GM13976 (cell line): ENCODE data around the gene FAM117A.
"Not testable (repeated sequence)": the region's sequence is repeated elsewhere in the genome, so short reads cannot be mapped to it uniquely, and the experiment has no call there.

Experiments
- DNase-seq: peaks from one replicate; pipeline ENCODE4 v3.0.0; 2012; ENCODE audit warnings: low spot score
- CTCF ChIP-seq: IDR thresholded peaks from 2 replicates; pipeline ENCODE4 v1.5.1; 2012; ENCODE audit warnings: borderline replicate concordance, mild to moderate bottlenecking; ENCODE audit not compliant: insufficient read depth; ENCODE audit errors: extremely low read depth, missing control alignments, control extremely low read depth
- in situ Hi-C: fragments of 300-500 bp; cut with MboI; formaldehyde crosslinking; loops from one replicate; pipeline ENCODE4 v1.12.0; 2022; ENCODE audit warnings: low sequenced_read_pairs, mixed read lengths, inconsistent platforms; ENCODE audit not compliant: unreplicated experiment

The FAM117A gene

GRCh38 chr17:49680314-49680713 is 83.6 kb downstream of the FAM117A start:
- DNase-seq = no peak
- TF ChIP-seq CTCF = no peak
- in situ Hi-C loops = loop anchor here (25.0 kb wide), 1 partner anchor 268 kb away; the partner anchor contains the start of gene PHB1

GRCh38 chr17:49677933-49678847 is 85.7 kb downstream of the FAM117A start, which contains the start of gene SPOP:
Gene SPOP, minus strand, starts transcription at chr17:49678097. Its CDS starts 55,287 bp downstream, at chr17:49622810.
- TF ChIP-seq CTCF = no peak
- in situ Hi-C loops = loop anchor here (25.0 kb wide), 1 partner anchor 266 kb away; the partner anchor contains the start of gene PHB1
- peak; percentile 99 for DNase-seq

- TF ChIP-seq CTCF = no peak
- DNase-seq = peak; percentile 95
- in situ Hi-C loops = loop anchor here (25.0 kb wide), 1 partner anchor 265 kb away; the partner anchor contains the start of gene PHB1
Observed at GRCh38 chr17:49677134-49677932, 86.6 kb downstream of the FAM117A start.

- DNase-seq = peak; percentile 86
- in situ Hi-C loops = loop anchor here (25.0 kb wide), 1 partner anchor 264 kb away; the partner anchor contains the start of gene PHB1
- TF ChIP-seq CTCF = no peak
Observed at GRCh38 chr17:49676276-49676868, 87.6 kb downstream of the FAM117A start.

- DNase-seq = no peak
- TF ChIP-seq CTCF = no peak
- in situ Hi-C loops = no loop called here
Observed at GRCh38 chr17:49674507-49674906, 89.4 kb downstream of the FAM117A start.

- in situ Hi-C loops, DNase-seq: not testable (repeated sequence)
Observed at GRCh38 chr17:49673679-49674078, 90.3 kb downstream of the FAM117A start.
